Activated CD8-positive, alpha-beta T cell treated with anti-CD3 and anti-CD28 coated beads, Interleukin-2, amount 10 ng/mL, durations not matched to agents 7 days and 5 days (primary cell): ENCODE data around the gene PIP4P1. TPM values are rescaled to one million over a fixed set of nuclear protein-coding genes. Genes with fewer than 3 reads are reported as not detected.

Experiments
- ATAC-seq: fragments of 150-1000 bp; cut with Tn5 transposase; one replicate; pipeline ENCODE4 v1.10.0; 2021; ENCODE audit warnings: moderate library complexity
- CTCF ChIA-PET: fragments of 350-600 bp; sonication (Branson Sonifier 250); formaldehyde crosslinking; loops from one replicate; lab custom pipeline; 2021; ENCODE audit warnings: antibody characterized with exemption; lab: Charles Lee
- POLR2A ChIA-PET: fragments of 350-600 bp; sonication (Branson Sonifier 250); formaldehyde crosslinking; loops from one replicate; lab custom pipeline; 2021; ENCODE audit warnings: antibody characterized with exemption; lab: Charles Lee
- DNase-seq: peaks from one replicate; pipeline ENCODE4 v3.0.0-alpha.2; 2020
- H3K27ac Mint-ChIP-seq: one replicate; pipeline ENCODE4 v1.8.0; 2021; ENCODE audit warnings: mild to moderate bottlenecking, mixed read lengths
- H3K27me3 Mint-ChIP-seq: one replicate; pipeline ENCODE4 v1.8.0; 2021; ENCODE audit warnings: low read depth, mixed read lengths
- H3K36me3 Mint-ChIP-seq: one replicate; pipeline ENCODE4 v1.8.0; 2021; ENCODE audit warnings: low read depth, mixed read lengths
- H3K4me1 Mint-ChIP-seq: one replicate; pipeline ENCODE4 v1.8.0; 2021; ENCODE audit warnings: low read depth, mixed read lengths
- H3K4me3 Mint-ChIP-seq: one replicate; pipeline ENCODE4 v1.8.0; 2021; ENCODE audit warnings: mild to moderate bottlenecking, mixed read lengths
- H3K9me3 Mint-ChIP-seq: one replicate; pipeline ENCODE4 v1.8.0; 2022; ENCODE audit warnings: mixed read lengths; ENCODE audit not compliant: insufficient read depth
- total RNA-seq, 2 experiments: library from RNA; stranded (reverse); gene quantifications; one replicate each; pipeline ENCODE4 v1.2.3, GENCODE V29; 2021

Gene PIP4P1
- total RNA-seq, 2 experiments from 2014 or later: 31.3 to 31.6 TPM

GRCh38 chr14:20418501-20418909 lies 42.7 kb downstream of the PIP4P1 start:
- Mint-ChIP-seq H3K9me3 (no peaks in the 10 kb centered on the region), H3K4me3 (no peak overlapping the region), H3K27ac (no peak overlapping the region), H3K36me3 (no peaks in the 10 kb centered on the region), H3K4me1 (peaks cover 28% of the 10 kb centered on the region), H3K27me3 (no peaks in the 10 kb centered on the region)
- ChIA-PET POLR2A (no interaction called here), CTCF (interaction anchor here (0.6 to 1.4 kb wide), 2 partner anchors 75 to 596 kb away, joined by 3 read pairs; no protein-coding TSS in a partner anchor)
- no peak for DNase-seq
- ATAC-seq: no peak

- POLR2A ChIA-PET: interaction anchor here (0.7 kb wide), 1 partner anchor 44 kb away, joined by 3 read pairs; the partner anchor contains the start of gene PIP4P1
- no peak for ATAC-seq
- Mint-ChIP-seq H3K36me3 (no peaks in the 10 kb centered on the region), H3K9me3 (no peaks in the 10 kb centered on the region), H3K27me3 (no peaks in the 10 kb centered on the region), H3K4me1 (peaks cover 25% of the 10 kb centered on the region), H3K4me3 (no peak overlapping the region), H3K27ac (no peak overlapping the region)
- CTCF ChIA-PET: interaction anchor here (0.7 to 1.8 kb wide), 8 partner anchors 12 to 192 kb away, joined by 3 to 10 read pairs (median 3); partner anchors contain the start of genes APEX1 and OSGEP
- DNase-seq: no peak
These were observed 43.7 kb downstream of the PIP4P1 start for GRCh38 chr14:20417250-20418186.

GRCh38 chr14:20416223-20416622 lies 45.0 kb downstream of the PIP4P1 start:
- CTCF ChIA-PET: interaction anchor here (0.6 to 4.3 kb wide), 34 partner anchors 8 to 197 kb away, joined by 3 to 59 read pairs (median 6); partner anchors contain the start of genes APEX1, KLHL33, OSGEP and PARP2
- Mint-ChIP-seq H3K4me3 (no peak overlapping the region), H3K36me3 (no peaks in the 10 kb centered on the region), H3K27ac (peak overlapping the region; percentile 40), H3K4me1 (peaks cover 34% of the 10 kb centered on the region), H3K9me3 (no peaks in the 10 kb centered on the region), H3K27me3 (no peaks in the 10 kb centered on the region)
- ATAC-seq (no peak), DNase-seq (no peak)
- POLR2A ChIA-PET: interaction anchor here (0.6 to 3.9 kb wide), 7 partner anchors 8 to 110 kb away, joined by 3 to 29 read pairs (median 4); partner anchors contain the start of genes APEX1, OSGEP and TTC5

- H3K27ac Mint-ChIP-seq: peak overlapping the region; percentile 40
- no peaks in the 10 kb centered on the region for H3K9me3 Mint-ChIP-seq
- ATAC-seq: peak; percentile 52
- peaks cover 37% of the 10 kb centered on the region for H3K4me1 Mint-ChIP-seq
- peak; percentile 69 for DNase-seq
- no peak overlapping the region for H3K4me3 Mint-ChIP-seq
- CTCF ChIA-PET: interaction anchor here (0.6 to 4.3 kb wide), 40 partner anchors 9 to 207 kb away, joined by 3 to 59 read pairs (median 5); partner anchors contain the start of genes APEX1, CCNB1IP1, KLHL33 and OSGEP
- POLR2A ChIA-PET: interaction anchor here (0.6 to 3.9 kb wide), 7 partner anchors 9 to 110 kb away, joined by 3 to 29 read pairs (median 4); partner anchors contain the start of genes APEX1, OSGEP and TTC5
- no peaks in the 10 kb centered on the region for H3K27me3 Mint-ChIP-seq
- H3K36me3 Mint-ChIP-seq: no peaks in the 10 kb centered on the region
These were observed 45.4 kb downstream of the PIP4P1 start for GRCh38 chr14:20415782-20416206.

- H3K27ac Mint-ChIP-seq: peak overlapping the region; percentile 95
- DNase-seq: peak; percentile 51
- ChIA-PET POLR2A (interaction anchor here (1.0 to 3.9 kb wide), 8 partner anchors 8 to 267 kb away, joined by 3 to 29 read pairs (median 4); partner anchors contain the start of genes APEX1, OSGEP, PARP2 and PIP4P1), CTCF (interaction anchor here (0.7 to 4.3 kb wide), 12 partner anchors 11 to 268 kb away, joined by 3 to 59 read pairs (median 18); partner anchors contain the start of genes CCNB1IP1, PARP2, PIP4P1 and PNP)
- no peaks in the 10 kb centered on the region for H3K36me3 Mint-ChIP-seq
- ATAC-seq: peak; percentile 53
- peak overlapping the region; percentile 94 for H3K4me3 Mint-ChIP-seq
- no peaks in the 10 kb centered on the region for H3K9me3 Mint-ChIP-seq
- peaks cover 42% of the 10 kb centered on the region for H3K4me1 Mint-ChIP-seq
- H3K27me3 Mint-ChIP-seq: no peaks in the 10 kb centered on the region
These were observed 47.5 kb downstream of the PIP4P1 start for GRCh38 chr14:20413744-20414082.

- peak within 1 kb of the TSS; percentile 94 for H3K4me3 Mint-ChIP-seq
- peak; percentile 82 for DNase-seq
- peak within 1 kb of the TSS; percentile 95 for H3K27ac Mint-ChIP-seq
- H3K4me1 Mint-ChIP-seq: peaks cover 42% of the 10 kb centered on the region
- ChIA-PET CTCF (interaction anchor here (0.7 to 4.3 kb wide), 13 partner anchors 11 to 268 kb away, joined by 3 to 59 read pairs (median 17); partner anchors contain the start of genes PARP2, PIP4P1 and PNP), POLR2A (interaction anchor here (1.0 to 3.9 kb wide), 8 partner anchors 15 to 268 kb away, joined by 3 to 29 read pairs (median 4); partner anchors contain the start of genes APEX1, OSGEP, PARP2 and PIP4P1)
- H3K27me3 Mint-ChIP-seq: no peaks in the 10 kb centered on the region
- peak; percentile 92 for ATAC-seq
- H3K36me3 Mint-ChIP-seq: peaks cover 4% of the 10 kb centered on the region
- no peaks in the 10 kb centered on the region for H3K9me3 Mint-ChIP-seq
These were observed 48.1 kb downstream of the PIP4P1 start, which contains the start of gene TEP1 for GRCh38 chr14:20412876-20413743. Gene TEP1, minus strand, starts transcription at chr14:20413501. Its CDS starts 5,062 bp downstream, at chr14:20408439.

- Mint-ChIP-seq H3K4me1 (peaks cover 41% of the 10 kb centered on the region), H3K27me3 (no peaks in the 10 kb centered on the region), H3K4me3 (peak overlapping the region; percentile 94), H3K36me3 (peaks cover 11% of the 10 kb centered on the region), H3K9me3 (no peaks in the 10 kb centered on the region), H3K27ac (peak overlapping the region; percentile 95)
- ATAC-seq (peak; percentile 8), DNase-seq (no peak)
- CTCF ChIA-PET: interaction anchor here (0.7 to 4.3 kb wide), 5 partner anchors 49 to 200 kb away, joined by 3 to 53 read pairs (median 18); partner anchors contain the start of genes PARP2 and PIP4P1
- POLR2A ChIA-PET: interaction anchor here (0.6 to 3.9 kb wide), 4 partner anchors 16 to 112 kb away, joined by 3 to 29 read pairs (median 13); partner anchors contain the start of genes APEX1 and OSGEP
These were observed 48.8 kb downstream of the PIP4P1 start for GRCh38 chr14:20412411-20412810.

GRCh38 chr14:20409226-20409625 lies 52.0 kb downstream of the PIP4P1 start:
- H3K27me3 Mint-ChIP-seq: no peaks in the 10 kb centered on the region
- H3K36me3 Mint-ChIP-seq: peaks cover 39% of the 10 kb centered on the region
- no peak overlapping the region for H3K4me3 Mint-ChIP-seq
- ChIA-PET POLR2A (no interaction called here), CTCF (no interaction called here)
- no peak overlapping the region for H3K27ac Mint-ChIP-seq
- H3K4me1 Mint-ChIP-seq: peaks cover 37% of the 10 kb centered on the region
- DNase-seq (no peak), ATAC-seq (no peak)
- H3K9me3 Mint-ChIP-seq: no peaks in the 10 kb centered on the region
